ENCODE measurements around the gene NYNRIN. TPM values are rescaled to one million over a fixed set of nuclear protein-coding genes. Genes with fewer than 3 reads are reported as not detected.
A peak's percentile ranks its signal among the peaks of the same experiment; 100 is the strongest.

NYNRIN gene
- total and polyA plus RNA-seq, 11 donors, result 3.6 to 10.0 (median 7.1) TPM

DNA sequence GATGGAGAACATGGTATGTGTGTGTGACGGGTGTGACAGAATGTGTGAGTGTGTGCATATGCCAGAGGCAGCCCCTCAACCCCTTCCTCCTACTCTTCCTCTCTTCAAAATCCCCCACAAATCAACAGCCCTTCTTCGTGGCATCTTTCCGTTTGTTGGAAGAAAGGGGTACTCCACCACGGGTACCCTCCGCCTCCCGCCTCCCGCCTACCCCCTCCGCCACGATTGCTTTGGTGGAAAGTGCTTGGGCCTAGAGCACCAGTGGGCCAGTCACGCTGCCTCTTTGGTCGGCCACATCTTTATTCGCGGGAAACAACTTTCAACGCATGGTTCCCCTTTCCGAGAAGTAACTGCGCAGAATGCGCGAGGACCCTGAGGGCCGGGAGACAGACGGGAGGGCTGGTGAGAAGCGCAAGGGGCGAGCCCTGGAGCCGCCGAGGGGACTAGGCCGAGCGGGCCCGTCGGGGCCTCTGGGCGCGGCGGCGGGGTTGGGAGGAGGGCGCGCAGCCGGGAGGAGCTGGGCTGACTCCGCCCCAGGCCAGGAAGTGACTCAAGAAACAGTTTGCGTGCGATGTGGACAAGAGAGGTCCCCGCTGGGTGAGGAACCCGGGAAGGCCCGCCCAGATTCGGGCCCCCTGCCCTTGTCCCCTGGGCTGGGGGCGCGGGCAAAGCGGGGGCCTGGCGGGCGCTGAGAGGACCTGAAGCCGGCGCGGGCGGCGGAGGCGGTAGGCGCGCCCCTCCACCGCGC is 30.8 kb downstream of the NYNRIN start, which contains the start of the genes CBLN3 and KHNYN:
Gene CBLN3 (minus strand): TSS at position 274 of the 748 bp plus-strand sequence. CDS start 614 bp downstream, outside the sequence.
Gene KHNYN (plus strand): TSS at position 560 of the 748 bp plus-strand sequence. CDS start 777 bp downstream, outside the sequence.
- Histone ChIP-seq H3K27me3 (no peaks in the 10 kb centered on the region), H3K36me3 (peaks cover 0 to 35% (median 24%) of the 10 kb centered on the region in 9 donors), H3K4me3 (peak within 1 kb of the TSS; percentile 61 to 89 (median 80)), H3K27ac (peak within 1 kb of the TSS; percentile 80 to 100 (median 96)), H3K4me1 (peaks cover 3 to 59% (median 41%) of the 10 kb centered on the region in 12 donors), H3K9me3 (no peaks in the 10 kb centered on the region)
- 5 to 9% (median 7%) methylated on average over 34 to 57 of the region's 57 CpGs for WGBS, 4 donors
- intact Hi-C loops (cut with DNase I), result loop anchor here (1.0 to 10.0 kb wide), 10 partner anchors 31 to 187 kb away; partner anchors contain the start of genes TINF2 (in 7 of the 10), NFATC4 (in 2 of the 10) and NYNRIN (in 1 of the 10)
- DNase-seq, result peak; percentile 93 to 95 (median 94)
- peak; percentile 75 to 90 (median 85) for ATAC-seq
- TF ChIP-seq, protein P1, sequence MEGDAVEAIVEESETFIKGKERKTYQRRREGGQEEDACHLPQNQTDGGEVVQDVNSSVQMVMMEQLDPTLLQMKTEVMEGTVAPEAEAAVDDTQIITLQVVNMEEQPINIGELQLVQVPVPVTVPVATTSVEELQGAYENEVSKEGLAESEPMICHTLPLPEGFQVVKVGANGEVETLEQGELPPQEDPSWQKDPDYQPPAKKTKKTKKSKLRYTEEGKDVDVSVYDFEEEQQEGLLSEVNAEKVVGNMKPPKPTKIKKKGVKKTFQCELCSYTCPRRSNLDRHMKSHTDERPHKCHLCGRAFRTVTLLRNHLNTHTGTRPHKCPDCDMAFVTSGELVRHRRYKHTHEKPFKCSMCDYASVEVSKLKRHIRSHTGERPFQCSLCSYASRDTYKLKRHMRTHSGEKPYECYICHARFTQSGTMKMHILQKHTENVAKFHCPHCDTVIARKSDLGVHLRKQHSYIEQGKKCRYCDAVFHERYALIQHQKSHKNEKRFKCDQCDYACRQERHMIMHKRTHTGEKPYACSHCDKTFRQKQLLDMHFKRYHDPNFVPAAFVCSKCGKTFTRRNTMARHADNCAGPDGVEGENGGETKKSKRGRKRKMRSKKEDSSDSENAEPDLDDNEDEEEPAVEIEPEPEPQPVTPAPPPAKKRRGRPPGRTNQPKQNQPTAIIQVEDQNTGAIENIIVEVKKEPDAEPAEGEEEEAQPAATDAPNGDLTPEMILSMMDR (IDR thresholded peaks at IDR 0.05), result peak in 1 of 12 donors; percentile 1
- TF ChIP-seq POLR2A (IDR thresholded peaks at IDR 0.05), result peak; percentile 23 to 96

DNA sequence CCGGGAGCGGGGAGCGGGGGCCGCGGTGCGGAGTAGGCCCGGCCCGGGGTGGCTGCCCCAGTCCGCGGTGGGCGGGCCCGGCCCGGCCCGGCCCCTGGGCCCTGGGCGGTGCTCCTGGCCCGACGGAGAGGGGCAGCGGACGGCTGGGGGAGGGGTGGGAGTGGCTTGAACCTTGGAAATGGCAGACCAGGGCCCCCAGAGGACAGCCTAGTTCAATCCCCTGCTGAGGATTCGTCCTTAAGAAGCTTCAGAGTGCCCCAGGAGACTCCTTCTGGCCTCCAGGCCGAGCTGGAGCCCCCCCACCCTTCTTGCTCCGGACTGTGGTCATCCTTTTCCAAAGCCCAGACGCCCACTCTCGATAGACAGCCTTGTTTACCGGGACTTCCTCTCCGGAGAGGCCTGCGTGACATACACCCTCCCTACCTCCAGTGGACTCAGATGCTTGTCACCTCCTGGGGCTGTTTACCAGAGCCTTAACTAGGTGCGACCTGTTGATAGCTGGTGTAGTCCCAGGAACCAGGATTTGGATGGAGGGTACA is 31.4 kb downstream of the NYNRIN start:
- TF ChIP-seq, protein P1 (IDR thresholded peaks at IDR 0.05), result no peak
- no peak for TF ChIP-seq POLR2A (IDR thresholded peaks at IDR 0.05)
- peak overlapping the region; percentile 61 to 89 (median 80) for H3K4me3 ChIP-seq
- ATAC-seq (peak; percentile 65 to 88 (median 84)), DNase-seq (peak; percentile 85 to 94 (median 90))
- intact Hi-C loops (cut with DNase I), result loop anchor here (1.0 to 10.0 kb wide), 9 partner anchors 63 to 188 kb away; partner anchors contain the start of genes TINF2 (in 7 of the 10) and NFATC4 (in 2 of the 10)
- no peaks in the 10 kb centered on the region for H3K27me3 ChIP-seq
- WGBS, 4 donors, result 0 to 1% (median 1%) methylated on average over 18 to 28 of the region's 28 CpGs
- H3K4me1 ChIP-seq, result peaks cover 3 to 59% (median 40%) of the 10 kb centered on the region in 12 donors
- peaks cover 0 to 37% (median 31%) of the 10 kb centered on the region in 9 donors for H3K36me3 ChIP-seq
- H3K9me3 ChIP-seq, result no peaks in the 10 kb centered on the region
- H3K27ac ChIP-seq, result peak overlapping the region; percentile 80 to 100 (median 96)

DNA sequence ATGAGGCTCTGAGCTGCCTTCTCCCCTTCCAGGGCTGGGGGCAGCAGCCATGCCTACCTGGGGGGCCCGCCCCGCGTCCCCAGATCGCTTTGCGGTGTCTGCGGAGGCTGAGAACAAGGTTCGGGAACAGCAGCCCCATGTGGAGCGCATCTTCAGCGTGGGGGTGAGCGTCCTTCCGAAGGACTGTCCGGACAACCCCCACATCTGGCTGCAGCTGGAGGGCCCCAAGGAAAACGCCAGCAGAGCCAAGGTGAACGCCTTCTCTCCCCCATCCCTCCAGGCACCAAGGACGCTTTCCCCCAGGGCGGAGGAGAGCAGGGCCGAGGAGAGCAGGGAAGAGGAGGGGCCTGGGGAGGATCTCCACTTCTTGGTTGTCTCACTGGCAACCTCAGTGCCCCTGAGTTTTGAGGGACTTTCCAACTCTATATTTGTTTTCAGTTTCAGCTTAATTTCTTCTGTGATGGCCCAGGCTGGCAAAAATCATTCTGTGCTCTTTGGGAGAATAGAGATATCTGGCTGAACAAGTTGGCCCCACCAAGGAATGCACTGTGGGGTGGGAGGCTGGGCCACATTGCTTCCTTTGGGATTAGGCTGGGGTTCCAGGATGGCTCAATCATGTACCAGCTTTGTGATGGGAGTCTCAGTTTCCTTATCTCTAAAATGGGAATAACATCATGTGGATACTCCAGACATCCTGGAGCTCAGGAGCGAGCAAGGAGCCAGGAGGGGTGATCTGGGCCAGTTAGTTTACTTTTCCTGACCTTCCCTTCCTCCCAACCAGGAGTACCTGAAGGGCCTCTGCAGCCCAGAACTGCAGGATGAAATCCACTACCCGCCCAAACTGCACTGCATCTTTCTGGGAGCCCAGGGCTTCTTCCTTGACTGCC is 32.1 kb downstream of the NYNRIN start:
- DNase-seq, result peak in 3 of 5 donors; percentile 62 to 71 (median 70)
- Histone ChIP-seq H3K36me3 (peaks cover 0 to 41% (median 36%) of the 10 kb centered on the region in 9 donors), H3K27me3 (no peaks in the 10 kb centered on the region), H3K27ac (peak overlapping the region; percentile 80 to 100 (median 96)), H3K9me3 (no peaks in the 10 kb centered on the region), H3K4me1 (peaks cover 3 to 59% (median 36%) of the 10 kb centered on the region in 12 donors), H3K4me3 (peak overlapping the region; percentile 61 to 89 (median 80))
- peak in 3 of 4 donors; percentile 9 to 61 (median 43) for ATAC-seq
- TF ChIP-seq, protein P1 (IDR thresholded peaks at IDR 0.05), result no peak
- 20 to 24% (median 21%) methylated on average over 14 to 19 of the region's 19 CpGs for WGBS, 4 donors
- intact Hi-C loops (cut with DNase I), result loop anchor here (1.0 to 10.0 kb wide), 12 partner anchors 64 to 189 kb away; partner anchors contain the start of genes TINF2 (in 7 of the 10), NFATC4 (in 2 of the 10) and ADCY4 (in 1 of the 10)
